LNCaP clone FGC (cell line): Measurements from ENCODE around the gene TMEM132C.

Source experiments
- DNase-seq: peaks from one replicate; pipeline ENCODE4 v3.0.0-alpha.2; 2011; ENCODE audit warnings: low read depth
- H3K4me3 ChIP-seq: 2 replicates; pipeline ENCODE4 v1.5.1; 2011; ENCODE audit warnings: mild to moderate bottlenecking, low read depth, low read length, control low read depth
- CTCF ChIP-seq: IDR thresholded peaks from 2 replicates; pipeline ENCODE4 v1.5.1; 2012; ENCODE audit warnings: mild to moderate bottlenecking; ENCODE audit not compliant: control insufficient read depth, insufficient read depth; ENCODE audit errors: extremely low read depth

Gene TMEM132C

GRCh38 chr12:128307791-128308190 is 40.8 kb downstream of the TMEM132C start:
- no peak overlapping the region for H3K4me3 ChIP-seq
- no peak for DNase-seq
- TF ChIP-seq CTCF: no peak

GRCh38 chr12:128312661-128313060 is 45.7 kb downstream of the TMEM132C start:
- DNase-seq: no peak
- no peak for TF ChIP-seq CTCF
- H3K4me3 ChIP-seq: no peak overlapping the region

GRCh38 chr12:128313931-128314330 is 47.0 kb downstream of the TMEM132C start:
- no peak for DNase-seq
- no peak overlapping the region for H3K4me3 ChIP-seq
- TF ChIP-seq CTCF: no peak

- TF ChIP-seq CTCF: no peak
- DNase-seq: no peak
- H3K4me3 ChIP-seq: no peak overlapping the region
These were observed 47.6 kb downstream of the TMEM132C start for GRCh38 chr12:128314611-128315010.

- DNase-seq: no peak
- H3K4me3 ChIP-seq: no peak overlapping the region
- no peak for TF ChIP-seq CTCF
These were observed 49.1 kb downstream of the TMEM132C start for GRCh38 chr12:128316078-128316477.

GRCh38 chr12:128316973-128317526 is 50.1 kb downstream of the TMEM132C start:
- H3K4me3 ChIP-seq: no peak overlapping the region
- DNase-seq: no peak
- TF ChIP-seq CTCF: no peak

GRCh38 chr12:128318341-128318740 is 51.4 kb downstream of the TMEM132C start:
- TF ChIP-seq CTCF: no peak
- no peak for DNase-seq
- H3K4me3 ChIP-seq: no peak overlapping the region
